Stimulated activated CD4-positive, alpha-beta T cell treated with anti-CD3 and anti-CD28 coated beads, Interleukin-15, amount 100 ng/mL, for 1 hour (primary cell): Measurements from ENCODE around the gene GRID1.
"Not testable (repeated sequence)": the region's sequence is repeated elsewhere in the genome, so short reads cannot be mapped to it uniquely, and the experiment has no call there.

Source experiments
- DNase-seq, 2 donors: peaks; one replicate each; pipeline ENCODE4 v3.0.0-alpha.2; 2020; ENCODE audit warnings: low read depth in 1 of 2, low spot score in 1 of 2

Gene GRID1

GRCh38 chr10:85787881-85788280 lies 578.7 kb downstream of the GRID1 start:
- DNase-seq = no peak

DNA sequence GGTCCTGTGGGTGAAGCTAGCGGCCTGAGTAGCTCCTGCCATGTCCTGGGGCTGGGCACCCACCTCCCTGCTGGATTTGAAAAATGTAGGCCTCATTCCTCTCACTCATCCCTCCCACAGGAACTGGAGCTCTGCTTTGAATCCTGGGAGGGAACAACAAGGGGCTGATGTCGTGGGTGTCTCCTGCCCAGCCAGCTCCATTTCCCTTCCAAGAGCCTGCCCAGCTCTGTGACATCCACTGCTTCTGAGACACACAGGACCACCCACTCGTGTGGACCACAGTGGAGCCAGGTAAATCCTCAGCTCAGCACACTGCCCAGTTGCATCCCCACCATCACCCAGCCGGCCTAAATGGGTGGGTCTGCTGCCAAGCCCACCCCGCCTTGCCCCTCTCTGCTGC lies 579.2 kb downstream of the GRID1 start:
- no peak for DNase-seq

GRCh38 chr10:85786401-85786899 lies 580.1 kb downstream of the GRID1 start:
- DNase-seq = no peak

DNA sequence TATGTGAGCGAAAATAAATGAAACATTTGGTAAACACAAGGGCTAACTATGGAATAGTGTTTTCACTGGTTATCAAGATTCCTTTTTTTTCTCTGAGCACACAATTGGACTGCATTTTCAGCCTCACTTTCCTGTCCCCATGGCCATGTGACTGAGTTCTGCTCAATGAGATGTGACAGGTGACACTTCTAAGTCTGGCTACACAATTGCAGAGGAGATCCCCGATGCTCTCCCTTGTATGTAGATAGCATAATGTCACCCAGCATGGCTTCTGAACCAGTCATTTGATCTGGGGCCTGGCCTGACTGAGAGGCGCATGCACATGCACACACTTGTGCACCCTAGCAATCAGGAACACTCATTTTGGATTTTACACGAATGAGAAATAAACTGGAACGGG lies 581.8 kb downstream of the GRID1 start:
- no peak for DNase-seq

GRCh38 chr10:85781404-85781803 lies 585.2 kb downstream of the GRID1 start:
- DNase-seq = no peak

DNA sequence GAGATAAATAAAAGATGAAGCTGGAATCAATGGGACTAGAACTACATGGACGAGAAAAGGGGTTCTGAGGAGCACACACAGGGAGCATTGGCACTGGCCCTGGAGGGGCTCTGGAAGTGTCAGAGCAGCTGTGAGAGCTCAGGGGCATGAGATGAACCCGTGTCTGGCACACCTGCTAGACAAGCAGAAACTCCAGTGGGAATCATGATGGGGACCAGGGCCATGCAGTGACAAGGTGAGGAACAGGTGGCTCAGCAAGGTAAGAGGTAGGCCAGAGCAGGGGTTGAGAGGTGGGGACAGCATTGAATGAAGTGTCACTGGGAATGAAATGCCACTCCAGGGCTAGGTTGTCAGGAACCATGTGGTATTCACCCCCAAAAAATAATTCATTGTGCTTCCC lies 588.5 kb downstream of the GRID1 start:
- no peak for DNase-seq

GRCh38 chr10:85767891-85768290 lies 598.7 kb downstream of the GRID1 start:
- DNase-seq = no peak

DNA sequence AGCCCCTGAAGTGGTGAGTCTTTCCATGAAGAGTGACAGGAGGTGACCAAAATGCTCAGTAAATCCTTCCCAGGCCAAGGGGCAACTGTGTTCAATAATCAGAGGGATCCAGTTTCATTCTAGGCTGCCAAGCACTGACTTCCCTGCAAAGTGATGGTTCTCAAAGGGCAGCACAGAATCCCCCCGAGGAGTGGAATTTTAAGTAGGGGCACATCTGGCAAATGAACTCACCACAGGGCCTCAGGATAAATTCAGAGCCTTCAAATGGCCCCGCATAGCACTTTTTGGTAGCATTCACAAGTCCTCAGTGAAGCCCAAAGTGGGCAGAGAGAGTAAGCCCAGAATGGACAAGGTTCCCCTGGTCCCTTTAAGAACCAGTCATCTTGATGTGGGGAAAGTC lies 602.5 kb downstream of the GRID1 start:
- no peak for DNase-seq

- DNase-seq = no peak
Measured at GRCh38 chr10:85761906-85762445, 604.6 kb downstream of the GRID1 start.

- no peak for DNase-seq
Measured at GRCh38 chr10:85741626-85742300, 624.8 kb downstream of the GRID1 start.

DNA sequence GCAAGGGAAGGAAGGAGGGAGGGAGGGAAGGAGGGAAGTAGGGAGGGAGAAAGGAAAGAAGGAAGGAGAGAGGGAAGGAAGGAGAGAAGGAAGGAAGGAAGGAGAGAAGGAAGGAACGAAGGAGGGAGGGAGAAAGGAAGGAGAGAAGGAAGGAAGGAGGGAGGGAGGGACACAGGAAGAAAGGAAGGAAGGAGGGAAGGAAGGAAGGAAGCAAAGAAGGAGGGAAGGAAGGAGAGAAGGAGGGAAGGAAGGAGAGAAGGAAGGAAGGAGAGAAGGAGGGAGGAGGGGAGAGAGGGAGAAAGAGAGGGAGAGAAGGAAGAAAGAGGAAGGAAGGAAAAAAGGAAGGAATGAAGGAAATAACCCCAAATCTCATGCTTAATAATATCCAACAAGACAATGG lies 630.6 kb downstream of the GRID1 start:
- no peak for DNase-seq

DNA sequence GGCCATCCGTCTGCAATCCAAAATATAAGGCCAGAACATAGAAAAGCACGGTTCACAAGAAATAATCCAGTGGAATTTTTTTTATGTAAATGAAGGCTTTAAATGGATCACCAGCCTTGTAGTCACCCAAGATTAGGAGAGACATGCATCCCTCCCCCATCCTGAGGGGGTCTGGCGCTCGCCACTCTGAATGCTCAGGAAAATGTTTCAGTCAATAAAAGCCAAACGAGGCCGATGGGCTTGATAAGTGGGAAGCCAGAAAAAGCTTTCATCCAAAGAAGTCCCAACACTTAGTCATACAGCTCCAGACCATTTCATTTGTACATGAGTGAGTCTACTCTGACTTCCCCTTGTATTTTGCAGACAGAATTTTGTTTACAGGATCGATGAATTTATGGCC lies 631.8 kb downstream of the GRID1 start:
- DNase-seq = no peak

- no peak for DNase-seq
Measured at GRCh38 chr10:85724215-85724614, 642.4 kb downstream of the GRID1 start.

GRCh38 chr10:85720931-85721590 lies 645.5 kb downstream of the GRID1 start:
- DNase-seq = no peak

DNA sequence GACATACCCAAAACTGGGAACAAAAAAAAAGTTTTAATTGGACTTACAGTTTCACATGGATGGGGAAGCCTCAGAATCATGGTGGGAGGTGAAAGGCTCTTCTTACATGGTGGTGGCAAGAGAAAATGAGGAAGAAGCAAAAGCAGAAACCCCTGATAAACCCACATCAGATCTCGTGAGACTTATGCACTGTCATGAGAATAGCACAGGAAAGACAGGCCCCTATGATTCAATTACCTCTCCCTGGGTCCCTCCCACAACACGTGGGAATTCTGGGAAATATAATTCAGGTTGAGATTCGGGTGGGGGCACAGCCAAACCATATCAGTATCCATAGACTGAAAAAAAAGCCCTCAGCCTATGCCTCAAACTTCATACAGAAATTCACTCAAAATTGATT lies 647.2 kb downstream of the GRID1 start:
- DNase-seq = no peak

DNA sequence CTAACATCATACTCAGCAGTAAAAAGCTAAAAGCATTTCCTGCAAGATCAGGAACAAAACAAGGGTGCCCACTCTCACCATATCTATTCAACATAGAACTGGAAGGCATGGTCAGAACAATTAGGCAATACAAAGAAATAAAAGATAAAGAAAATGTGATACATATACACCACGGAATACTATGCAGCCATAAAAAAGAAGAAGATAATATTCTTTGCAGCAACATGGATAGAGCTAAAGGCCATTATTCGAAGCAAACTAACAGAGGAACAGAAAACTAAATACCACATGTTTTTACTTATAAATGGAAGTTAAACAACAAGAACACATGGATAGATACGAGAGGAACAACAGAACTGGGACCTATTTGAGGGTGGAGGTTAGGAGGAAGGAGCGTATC lies 652.7 kb downstream of the GRID1 start:
- DNase-seq = no peak

GRCh38 chr10:85702768-85703167 lies 663.8 kb downstream of the GRID1 start:
- no peak for DNase-seq

GRCh38 chr10:85699066-85699465 lies 667.5 kb downstream of the GRID1 start:
- not testable (repeated sequence) for DNase-seq

- no peak for DNase-seq
Measured at GRCh38 chr10:85696893-85697292, 669.7 kb downstream of the GRID1 start.

GRCh38 chr10:85682621-85683020 lies 684.0 kb downstream of the GRID1 start:
- no peak for DNase-seq

- no peak for DNase-seq
Measured at GRCh38 chr10:85679710-85680109, 686.9 kb downstream of the GRID1 start.

GRCh38 chr10:85679061-85679460 lies 687.5 kb downstream of the GRID1 start:
- DNase-seq = no peak

- no peak for DNase-seq
Measured at GRCh38 chr10:85674851-85675250, 691.7 kb downstream of the GRID1 start.
